Measurements from ENCODE around the gene EME1.

GRCh38 chr17:50356892-50357510, 16.0 kb upstream of the EME1 start:
- TF ChIP-seq CTCF (IDR thresholded peaks at IDR 0.05) (no peak), PBX3 (IDR thresholded peaks at IDR 0.05) (no peak), FOXM1 (IDR thresholded peaks at IDR 0.05; ENCODE audit: low read depth) (no peak), EP300 (IDR thresholded peaks at IDR 0.05; ENCODE audit: borderline replicate concordance in 1 of 2, low read depth in 1 of 2, low read length in 1 of 2) (no peak), MAX (IDR thresholded peaks at IDR 0.05; ENCODE audit: low read depth) (no peak), POLR2AphosphoS5 (IDR thresholded peaks at IDR 0.05; ENCODE audit: low read depth, low read length) (no peak)
